Muscle layer of colon (tissue), 2 donors: Measurements from ENCODE around the gene SELPLG.
A peak's percentile ranks its signal among the peaks of the same experiment; 100 is the strongest.
"Not testable (repeated sequence)": the region's sequence is repeated elsewhere in the genome, so short reads cannot be mapped to it uniquely, and the experiment has no call there.

Source experiments
- H3K27ac ChIP-seq: one replicate; pipeline ENCODE4 v1.7.0; 2013; ENCODE audit warnings: low read depth, mild to moderate bottlenecking, low read length, moderate library complexity
- H3K27me3 ChIP-seq, 2 donors: one replicate each; pipeline ENCODE4 v1.7.0; 2013; ENCODE audit warnings: low read length in 2 of 2, mild to moderate bottlenecking in 2 of 2; ENCODE audit not compliant: insufficient read depth in 2 of 2, control insufficient read depth in 1 of 2
- H3K36me3 ChIP-seq: one replicate; pipeline ENCODE4 v1.7.0; 2013; ENCODE audit warnings: mild to moderate bottlenecking, low read length; ENCODE audit not compliant: insufficient read depth
- H3K4me1 ChIP-seq: one replicate; pipeline ENCODE4 v1.7.0; 2013; ENCODE audit warnings: mild to moderate bottlenecking, low read length; ENCODE audit not compliant: insufficient read depth
- H3K4me3 ChIP-seq, 2 donors: one replicate each; pipeline ENCODE4 v1.7.0; 2013; ENCODE audit warnings: low read length in 2 of 2, low read depth in 1 of 2, mild to moderate bottlenecking in 1 of 2, moderate library complexity in 1 of 2
- H3K9ac ChIP-seq: one replicate; pipeline ENCODE4 v1.7.0; 2013; ENCODE audit warnings: low read length
- H3K9me3 ChIP-seq: one replicate; pipeline ENCODE4 v1.7.0; 2013; ENCODE audit warnings: mild to moderate bottlenecking, low read length
- donor health status: abdominal sarcoma.
- donor health status: Adenocarcinoma of cecum.

Gene SELPLG

DNA sequence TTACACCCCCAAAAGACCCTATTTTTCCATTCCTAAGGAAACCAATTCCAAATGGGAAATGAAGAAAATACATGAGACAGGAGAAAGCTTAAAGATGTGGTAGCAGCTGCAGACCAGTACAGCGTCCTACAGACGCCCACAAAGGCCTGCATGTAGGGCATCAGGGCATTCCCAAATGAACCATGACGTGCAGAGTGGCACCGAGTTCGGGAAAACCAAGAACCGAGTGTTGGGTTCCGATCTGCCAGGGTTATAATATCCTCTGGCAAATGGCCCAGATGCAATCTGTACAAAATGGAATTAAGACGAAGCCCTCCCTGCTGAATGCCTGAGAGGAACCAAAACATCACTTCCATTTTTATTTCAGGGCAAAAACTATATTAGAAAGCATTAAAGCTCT is 34.4 kb upstream of the SELPLG start:
- H3K36me3 ChIP-seq, result no peaks in the 10 kb centered on the region
- H3K9me3 ChIP-seq, result no peaks in the 10 kb centered on the region
- H3K9ac ChIP-seq, result no peak overlapping the region
- peaks cover 69% of the 10 kb centered on the region for H3K4me1 ChIP-seq
- H3K27ac ChIP-seq, result peak overlapping the region; percentile 35
- no peak overlapping the region for H3K4me3 ChIP-seq
- H3K27me3 ChIP-seq, result no peaks in the 10 kb centered on the region

GRCh38 chr12:108667349-108667748 is 33.7 kb upstream of the SELPLG start:
- Histone ChIP-seq H3K27ac (peak overlapping the region; percentile 35), H3K9ac (no peak overlapping the region), H3K27me3 (no peaks in the 10 kb centered on the region), H3K4me3 (peak overlapping the region in 1 of 2 donors; percentile 8), H3K4me1 (peaks cover 65% of the 10 kb centered on the region), H3K36me3 (no peaks in the 10 kb centered on the region), H3K9me3 (no peaks in the 10 kb centered on the region)

DNA sequence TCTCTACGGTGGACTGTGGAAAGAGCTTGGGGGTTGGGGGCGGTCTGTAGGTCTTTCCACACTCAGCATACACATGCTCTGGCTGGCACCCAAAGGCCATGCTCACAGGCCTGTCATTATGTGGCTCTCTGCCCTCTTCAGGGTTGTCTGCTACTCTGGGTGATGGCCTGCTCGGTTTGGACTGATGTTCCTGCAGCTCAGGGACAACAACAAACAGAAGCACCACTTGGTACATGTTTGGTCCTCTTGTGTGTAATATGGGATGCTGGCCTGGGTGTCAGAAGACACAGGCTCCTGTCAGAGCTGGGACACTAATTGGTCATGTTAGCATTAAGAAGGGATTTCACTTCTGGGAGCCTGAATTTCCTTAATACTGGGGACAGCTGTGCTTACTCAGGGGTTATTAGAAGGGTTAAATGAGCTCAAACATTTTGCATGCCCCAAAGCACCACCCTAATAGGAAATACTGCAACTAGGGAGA is 32.7 kb upstream of the SELPLG start:
- no peaks in the 10 kb centered on the region for H3K9me3 ChIP-seq
- H3K27me3 ChIP-seq, result no peaks in the 10 kb centered on the region
- peaks cover 65% of the 10 kb centered on the region for H3K4me1 ChIP-seq
- peak overlapping the region; percentile 10 for H3K9ac ChIP-seq
- peak overlapping the region; percentile 87 for H3K27ac ChIP-seq
- peaks cover 7% of the 10 kb centered on the region for H3K36me3 ChIP-seq
- H3K4me3 ChIP-seq, result peak overlapping the region in 1 of 2 donors; percentile 18

DNA sequence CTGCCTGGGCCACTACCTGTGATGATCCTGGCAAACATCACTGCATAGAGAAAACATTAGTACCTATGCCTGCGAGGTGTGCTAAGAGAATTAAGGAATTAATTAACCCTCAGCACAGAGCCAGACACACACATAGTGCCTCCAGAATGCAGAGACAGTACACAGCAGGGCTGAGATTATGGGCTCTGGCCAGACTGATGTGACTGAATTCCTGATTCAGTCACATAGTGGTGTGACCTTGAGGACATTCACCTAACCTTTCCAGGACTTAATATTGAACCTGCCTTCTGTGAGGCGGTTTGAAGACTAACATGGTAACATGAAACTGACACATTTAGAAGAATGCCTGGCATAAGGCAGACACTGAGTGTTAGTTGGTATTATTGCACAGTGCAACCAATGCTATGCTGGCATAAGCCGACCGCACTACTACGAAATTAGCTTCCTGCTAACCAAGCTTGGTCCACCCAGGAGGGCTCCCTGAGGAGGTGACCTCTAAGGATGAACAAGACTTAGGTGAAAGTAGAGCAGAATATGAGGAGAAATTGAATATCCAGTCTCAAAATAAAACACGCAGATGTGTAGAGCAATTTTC is 32.0 kb upstream of the SELPLG start:
- peak overlapping the region; percentile 87 for H3K27ac ChIP-seq
- peaks cover 8% of the 10 kb centered on the region for H3K36me3 ChIP-seq
- no peaks in the 10 kb centered on the region for H3K9me3 ChIP-seq
- peak overlapping the region in 1 of 2 donors; percentile 18 for H3K4me3 ChIP-seq
- H3K27me3 ChIP-seq, result no peaks in the 10 kb centered on the region
- H3K4me1 ChIP-seq, result peaks cover 65% of the 10 kb centered on the region
- peak overlapping the region; percentile 10 for H3K9ac ChIP-seq

GRCh38 chr12:108664338-108665258 is 30.9 kb upstream of the SELPLG start:
- Histone ChIP-seq H3K4me3 (no peak overlapping the region), H3K27ac (peak overlapping the region; percentile 87), H3K36me3 (peaks cover 8% of the 10 kb centered on the region), H3K9me3 (no peaks in the 10 kb centered on the region), H3K9ac (peak overlapping the region; percentile 35), H3K27me3 (no peaks in the 10 kb centered on the region), H3K4me1 (peaks cover 66% of the 10 kb centered on the region)

- Histone ChIP-seq H3K27me3 (no peaks in the 10 kb centered on the region), H3K27ac (peak overlapping the region; percentile 39), H3K4me1 (peaks cover 63% of the 10 kb centered on the region), H3K4me3 (no peak overlapping the region), H3K9me3 (no peaks in the 10 kb centered on the region), H3K9ac (no peak overlapping the region), H3K36me3 (peaks cover 16% of the 10 kb centered on the region)
Observed at GRCh38 chr12:108663324-108664015, 29.8 kb upstream of the SELPLG start.

- not testable (repeated sequence) for H3K27me3 ChIP-seq, H3K9ac ChIP-seq, H3K4me3 ChIP-seq, H3K27ac ChIP-seq, H3K9me3 ChIP-seq
- H3K4me1 ChIP-seq, result peaks cover 21% of the 10 kb centered on the region
- peaks cover 38% of the 10 kb centered on the region for H3K36me3 ChIP-seq
Observed at GRCh38 chr12:108658115-108658514, 24.4 kb upstream of the SELPLG start.

DNA sequence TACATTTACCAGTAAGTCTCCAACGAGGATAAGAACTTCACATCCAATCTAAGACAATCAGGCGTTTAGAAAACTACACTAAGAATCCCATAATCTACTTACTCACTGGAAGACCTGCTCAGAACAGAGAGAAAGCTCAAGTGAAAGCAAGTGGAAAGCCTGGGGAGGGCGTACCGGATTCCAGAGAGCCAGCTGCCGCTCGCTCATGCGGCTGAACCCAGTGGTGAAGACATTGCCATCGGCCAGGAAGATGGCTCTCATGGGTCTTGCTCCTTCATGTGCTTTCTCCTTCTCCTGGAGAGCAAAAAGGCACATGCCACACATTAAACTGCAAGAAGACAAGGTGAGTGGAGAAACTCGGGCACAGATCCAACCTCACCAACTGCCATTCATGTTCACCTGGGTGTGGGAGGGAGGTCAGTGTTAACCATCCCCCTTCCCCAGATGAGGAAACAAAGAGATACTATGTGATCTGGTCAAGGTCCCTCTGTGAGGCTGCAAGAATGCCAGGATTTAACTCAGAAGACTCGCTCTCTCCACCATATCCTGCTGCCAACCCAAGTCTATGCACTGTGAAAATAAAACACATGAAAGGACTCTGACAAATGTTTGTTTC is 23.5 kb upstream of the SELPLG start:
- no peak overlapping the region for H3K9ac ChIP-seq
- H3K4me3 ChIP-seq, result no peak overlapping the region
- no peaks in the 10 kb centered on the region for H3K9me3 ChIP-seq
- H3K4me1 ChIP-seq, result peaks cover 21% of the 10 kb centered on the region
- H3K36me3 ChIP-seq, result peaks cover 47% of the 10 kb centered on the region
- H3K27me3 ChIP-seq, result no peaks in the 10 kb centered on the region
- no peak overlapping the region for H3K27ac ChIP-seq

DNA sequence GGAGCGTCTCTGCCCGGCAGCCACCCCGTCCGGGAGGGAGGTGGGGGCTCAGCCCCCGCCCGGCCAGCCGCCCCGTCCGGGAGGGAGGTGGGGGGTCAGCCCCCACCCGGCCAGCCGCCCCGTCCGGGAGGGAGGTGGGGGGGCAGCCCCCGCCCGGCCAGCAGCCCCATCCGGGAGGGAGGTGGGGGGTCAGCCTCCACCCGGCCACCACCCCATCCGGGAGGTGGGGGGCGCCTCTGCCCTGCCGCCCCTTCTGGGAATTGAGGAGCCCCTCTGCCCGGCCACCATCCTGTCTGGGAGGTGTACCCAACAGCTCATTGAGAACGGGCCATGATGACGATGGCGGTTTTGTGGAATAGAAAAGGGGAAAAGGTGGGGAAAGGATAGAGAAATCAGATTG is 22.6 kb upstream of the SELPLG start:
- not testable (repeated sequence) for H3K4me3 ChIP-seq, H3K27me3 ChIP-seq, H3K9me3 ChIP-seq, H3K27ac ChIP-seq, H3K9ac ChIP-seq
- Histone ChIP-seq H3K36me3 (peaks cover 47% of the 10 kb centered on the region), H3K4me1 (peaks cover 21% of the 10 kb centered on the region)

DNA sequence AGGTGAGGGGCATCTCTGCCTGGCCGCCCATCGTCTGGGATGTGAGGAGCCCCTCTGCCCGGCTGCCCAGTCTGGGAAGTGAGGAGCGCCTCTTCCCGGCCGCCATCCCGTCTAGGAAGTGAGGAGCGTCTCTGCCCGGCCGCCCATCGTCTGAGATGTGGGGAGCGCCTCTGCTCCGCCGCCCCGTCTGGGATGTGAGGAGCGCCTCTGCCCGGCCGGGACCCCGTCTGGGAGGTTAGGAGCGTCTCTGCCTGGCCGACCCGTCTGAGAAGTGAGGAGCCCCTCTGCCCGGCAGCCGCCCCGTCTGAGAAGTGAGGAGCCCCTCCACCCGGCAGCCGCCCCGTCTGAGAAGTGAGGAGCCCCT is 22.1 kb upstream of the SELPLG start:
- Histone ChIP-seq H3K36me3 (peaks cover 49% of the 10 kb centered on the region), H3K4me1 (peaks cover 21% of the 10 kb centered on the region)
- H3K4me3 ChIP-seq, H3K27ac ChIP-seq, H3K9me3 ChIP-seq, H3K9ac ChIP-seq, H3K27me3 ChIP-seq: not testable (repeated sequence)

DNA sequence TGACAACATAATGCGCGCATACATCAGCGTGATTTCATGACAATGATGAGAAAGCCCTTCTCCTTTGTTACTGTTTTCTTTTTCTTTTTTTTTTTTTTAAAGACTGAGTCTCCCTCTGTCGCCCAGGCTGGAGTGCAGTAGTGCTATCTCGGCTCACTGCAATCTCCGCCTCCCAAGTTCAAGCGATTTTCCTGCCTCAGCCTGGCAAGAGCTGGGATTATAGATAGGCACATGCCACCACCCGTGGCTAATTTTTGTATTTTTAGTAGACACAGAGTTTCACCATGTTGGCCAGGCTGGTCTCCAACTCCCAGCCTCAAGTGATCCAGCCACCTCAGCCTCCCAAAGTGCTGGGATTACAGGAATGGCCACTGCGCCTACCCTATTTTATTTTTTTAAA is 20.9 kb upstream of the SELPLG start:
- Histone ChIP-seq H3K4me1 (peaks cover 17% of the 10 kb centered on the region), H3K36me3 (peaks cover 56% of the 10 kb centered on the region)
- H3K27me3 ChIP-seq, H3K9ac ChIP-seq, H3K4me3 ChIP-seq, H3K27ac ChIP-seq, H3K9me3 ChIP-seq: not testable (repeated sequence)
